DOHH2 (cell line): ENCODE results near the gene COMT.

Experiments
- EZH2phosphoT487 ChIP-seq: fragments of 200-600 bp; sonication (generic); IDR thresholded peaks from 2 replicates; pipeline ENCODE4 v1.6.1; 2017; ENCODE audit warnings: borderline replicate concordance, mild to moderate bottlenecking, antibody characterized with exemption, low read length, moderate library complexity, mixed read lengths
- TF ChIP-seq, protein P1 (sequence below): fragments of 200-600 bp; sonication (generic); IDR thresholded peaks from one replicate; pipeline ENCODE4 v1.5.1; 2014; ENCODE audit warnings: antibody characterized with exemption, mild to moderate bottlenecking, low read depth, low read length; ENCODE audit not compliant: poor library complexity, severe bottlenecking

DNA sequence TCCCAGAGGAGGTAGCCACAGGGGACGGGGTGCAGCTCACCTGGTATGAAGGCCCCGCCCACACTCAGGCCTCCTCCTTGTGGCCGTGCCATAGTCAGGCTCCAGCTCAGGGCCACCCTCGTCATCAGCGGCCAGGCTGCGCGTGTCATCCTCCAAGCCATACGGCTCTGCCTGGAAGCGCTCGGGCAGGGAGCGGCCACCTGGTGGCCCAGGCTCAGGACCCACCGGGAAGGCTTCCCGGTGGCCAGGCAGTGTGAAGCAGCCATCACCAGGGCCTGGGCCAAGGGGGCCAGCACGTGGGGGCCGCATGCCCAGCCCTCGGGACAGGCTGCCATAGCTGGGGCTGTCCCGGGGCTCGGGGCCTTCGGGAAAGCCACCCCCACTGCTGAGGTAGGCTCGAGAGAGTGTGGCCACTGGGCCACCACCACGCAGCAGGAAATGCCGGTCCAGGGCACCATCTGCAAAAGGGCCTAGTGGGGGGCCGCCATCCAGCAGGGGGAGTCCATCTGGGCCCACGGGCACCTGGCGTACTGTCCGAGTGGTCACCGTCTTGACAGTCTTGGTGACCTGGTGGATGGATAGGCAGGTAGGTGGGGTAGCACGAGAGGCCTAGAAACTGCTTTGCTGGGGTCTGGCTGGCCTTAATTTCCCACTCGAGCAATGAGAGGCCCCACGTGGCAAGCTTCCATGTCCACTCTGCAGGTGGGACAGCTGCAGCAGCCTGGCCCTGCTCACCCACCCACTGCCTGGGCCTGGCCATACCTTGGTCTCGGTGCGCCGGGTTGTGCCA, 39.8 kb downstream of the COMT start:
- TF ChIP-seq, protein P1, sequence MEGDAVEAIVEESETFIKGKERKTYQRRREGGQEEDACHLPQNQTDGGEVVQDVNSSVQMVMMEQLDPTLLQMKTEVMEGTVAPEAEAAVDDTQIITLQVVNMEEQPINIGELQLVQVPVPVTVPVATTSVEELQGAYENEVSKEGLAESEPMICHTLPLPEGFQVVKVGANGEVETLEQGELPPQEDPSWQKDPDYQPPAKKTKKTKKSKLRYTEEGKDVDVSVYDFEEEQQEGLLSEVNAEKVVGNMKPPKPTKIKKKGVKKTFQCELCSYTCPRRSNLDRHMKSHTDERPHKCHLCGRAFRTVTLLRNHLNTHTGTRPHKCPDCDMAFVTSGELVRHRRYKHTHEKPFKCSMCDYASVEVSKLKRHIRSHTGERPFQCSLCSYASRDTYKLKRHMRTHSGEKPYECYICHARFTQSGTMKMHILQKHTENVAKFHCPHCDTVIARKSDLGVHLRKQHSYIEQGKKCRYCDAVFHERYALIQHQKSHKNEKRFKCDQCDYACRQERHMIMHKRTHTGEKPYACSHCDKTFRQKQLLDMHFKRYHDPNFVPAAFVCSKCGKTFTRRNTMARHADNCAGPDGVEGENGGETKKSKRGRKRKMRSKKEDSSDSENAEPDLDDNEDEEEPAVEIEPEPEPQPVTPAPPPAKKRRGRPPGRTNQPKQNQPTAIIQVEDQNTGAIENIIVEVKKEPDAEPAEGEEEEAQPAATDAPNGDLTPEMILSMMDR: no peak
- no peak for TF ChIP-seq EZH2phosphoT487
